Panc1 (cell line): ENCODE measurements around the gene SSH2. TPM values are rescaled to one million over a fixed set of nuclear protein-coding genes. Genes with fewer than 3 reads are reported as not detected.

ENCODE experiments used
- ATAC-seq: fragments of 200-7000 bp; cut with Tn5 transposase; 2 replicates; pipeline ENCODE4 v1.9.1; 2020; ENCODE audit warnings: mild to moderate bottlenecking, moderate library complexity
- BruUV-seq: library from RNA; stranded (reverse); fragments of 400-500 nt; replicated peaks from 2 replicates; lab custom pipeline; 2021; lab: Mats Ljungman, UMichigan
- CTCF ChIA-PET: fragments of 300-600 bp; sonication (Branson Sonifier 250); formaldehyde crosslinking; loops from one replicate; lab custom pipeline; 2022; ENCODE audit warnings: antibody characterized with exemption; lab: Charles Lee
- POLR2A ChIA-PET: fragments of 300-600 bp; sonication (Branson Sonifier 250); formaldehyde crosslinking; loops from one replicate; lab custom pipeline; 2022; ENCODE audit warnings: antibody characterized with exemption; lab: Charles Lee
- DNase-seq: peaks from one replicate; pipeline ENCODE4 v3.0.0-alpha.2; 2010; ENCODE audit warnings: low read depth, low spot score
- H3K27ac ChIP-seq: 2 replicates; pipeline ENCODE4 v1.5.1; 2011; ENCODE audit warnings: mild to moderate bottlenecking, low read length, inconsistent platforms
- H3K27me3 ChIP-seq: fragments of 200-500 bp; sonication (Bioruptor generic); 2 replicates; pipeline ENCODE4 v1.6.0; 2014; ENCODE audit warnings: low read length, inconsistent platforms; ENCODE audit not compliant: control insufficient read depth, insufficient read depth
- H3K36me3 ChIP-seq: fragments of 200-500 bp; sonication (Bioruptor generic); 2 replicates; pipeline ENCODE4 v1.5.1; 2014; ENCODE audit warnings: inconsistent platforms, mild to moderate bottlenecking, low read length, moderate library complexity; ENCODE audit not compliant: control insufficient read depth, insufficient read depth
- H3K4me1 ChIP-seq: 2 replicates; pipeline ENCODE4 v1.5.1; 2011; ENCODE audit warnings: inconsistent platforms, mild to moderate bottlenecking, low read length, moderate library complexity; ENCODE audit not compliant: control insufficient read depth, insufficient read depth
- H3K4me3 ChIP-seq, 2 experiments: 2 replicates each; pipeline ENCODE4 v1.5.1; 2011 to 2012; ENCODE audit warnings: low read depth in 2 of 2, low read length in 2 of 2, mild to moderate bottlenecking in 2 of 2, inconsistent platforms in 1 of 2, moderate library complexity in 1 of 2
- H3K9me3 ChIP-seq: fragments of 200-500 bp; sonication (Bioruptor generic); 2 replicates; pipeline ENCODE4 v1.5.1; 2014; ENCODE audit warnings: low read depth, mild to moderate bottlenecking, inconsistent platforms, low read length, moderate library complexity; ENCODE audit not compliant: control insufficient read depth, insufficient read depth
- CTCF ChIP-seq: fragments of 450-650 bp; IDR thresholded peaks from 2 replicates; pipeline ENCODE4 v1.5.1; 2017; ENCODE audit warnings: mild to moderate bottlenecking
- POLR2AphosphoS5 ChIP-seq: IDR thresholded peaks from 2 replicates; pipeline ENCODE4 v1.6.1; 2012; ENCODE audit warnings: mild to moderate bottlenecking, low read depth, low read length, moderate library complexity
- REST ChIP-seq, 2 experiments: IDR thresholded peaks; 2 replicates each; pipeline ENCODE4 v1.6.1; 2011 to 2012; ENCODE audit warnings: low read depth in 2 of 2, control low read depth in 1 of 2, low read length in 1 of 2, mild to moderate bottlenecking in 1 of 2, moderate library complexity in 1 of 2; ENCODE audit not compliant: insufficient read depth in 1 of 2
- SIN3A ChIP-seq: IDR thresholded peaks from 2 replicates; pipeline ENCODE4 v1.6.1; 2012; ENCODE audit warnings: low read depth, mild to moderate bottlenecking, low read length, moderate library complexity, borderline replicate concordance; ENCODE audit not compliant: insufficient read depth
- TCF7L2 ChIP-seq: IDR thresholded peaks from 2 replicates; pipeline ENCODE4 v1.6.1; 2011; ENCODE audit warnings: mild to moderate bottlenecking, low read depth, low read length, inconsistent platforms
- in situ Hi-C: cut with HindIII; loops from 2 replicates; pipeline ENCODE4 v1.10.0; 2016; ENCODE audit warnings: low sequenced_read_pairs, low pct_unique_long_range_greater_than_20kb
- intact Hi-C: fragments of 100-400 bp; cut with micrococcal nuclease; formaldehyde crosslinking; loops from one replicate; pipeline ENCODE4 v1.10.0; 2022; ENCODE audit not compliant: unreplicated experiment
- total RNA-seq: library from RNA; stranded (reverse); gene quantifications from one replicate; pipeline ENCODE4 v1.2.1, GENCODE V29; 2021; ENCODE audit not compliant: unreplicated experiment

SSH2 gene
- total RNA-seq, 1 experiment from 2014 or later: 30.6 TPM

GRCh38 chr17:29949696-29950095, 19.7 kb upstream of the SSH2 start:
- in situ Hi-C loops: no loop called here
- Histone ChIP-seq H3K36me3 (no peaks in the 10 kb centered on the region), H3K4me3 (no peak overlapping the region), H3K27ac (no peak overlapping the region), H3K4me1 (no peaks in the 10 kb centered on the region), H3K27me3 (no peaks in the 10 kb centered on the region), H3K9me3 (no peaks in the 10 kb centered on the region)
- BruUV-seq: no TSS peak
- intact Hi-C loops: loop anchor here (10.0 kb wide), 1 partner anchor 575 kb away; no protein-coding TSS in a partner anchor
- ChIA-PET CTCF (interaction anchor here (0.8 kb wide), 1 partner anchor 18 kb away, joined by 4 read pairs; no protein-coding TSS in a partner anchor), POLR2A (no interaction called here)
- ATAC-seq (no peak), DNase-seq (no peak)
- TF ChIP-seq SIN3A: no peak
- no peak for TF ChIP-seq CTCF
- no peak for TF ChIP-seq TCF7L2
- no peak for TF ChIP-seq POLR2AphosphoS5
- TF ChIP-seq REST (IDR thresholded peaks at IDR 0.05; ENCODE audit: insufficient read depth in 1 of 2, low read depth in 2 of 2, low read length in 1 of 2): no peak

DNA sequence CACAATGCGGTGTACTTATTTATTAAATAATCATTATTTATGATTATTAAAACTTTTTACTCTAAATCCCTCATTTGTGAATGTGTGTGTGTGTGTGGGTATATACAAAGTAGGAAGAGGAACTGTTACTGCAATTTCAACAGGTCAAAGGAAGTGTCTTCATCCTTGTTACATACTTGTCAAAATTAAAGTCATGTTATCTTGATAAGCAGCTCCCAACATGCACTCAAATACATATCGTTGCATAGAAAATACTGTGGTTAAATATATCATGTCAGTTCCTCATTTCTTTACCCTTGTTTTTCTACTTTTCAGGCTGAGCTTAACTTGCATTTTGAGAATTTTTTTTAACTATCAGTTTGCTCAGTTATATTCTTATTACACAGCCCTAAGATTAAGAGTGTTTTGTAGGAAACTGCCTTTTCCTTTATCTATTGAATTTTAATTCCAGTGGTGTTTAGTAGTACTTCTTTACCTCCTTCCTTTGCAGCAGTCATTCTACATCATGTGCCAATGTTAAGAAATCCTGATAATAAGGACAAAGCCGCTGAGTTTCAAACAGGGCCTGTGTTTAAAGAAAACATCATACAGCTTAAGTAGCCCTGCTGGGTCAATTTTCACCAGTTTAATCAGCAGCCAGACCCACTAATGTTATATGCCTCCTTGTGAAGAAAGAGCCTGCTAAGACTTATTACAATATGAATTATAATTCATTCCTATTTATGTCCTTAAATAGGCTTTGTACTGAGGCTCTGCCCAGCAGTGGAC, 18.6 kb upstream of the SSH2 start:
- Histone ChIP-seq H3K4me1 (no peaks in the 10 kb centered on the region), H3K9me3 (no peaks in the 10 kb centered on the region), H3K4me3 (no peak overlapping the region), H3K27me3 (no peaks in the 10 kb centered on the region), H3K36me3 (no peaks in the 10 kb centered on the region), H3K27ac (no peak overlapping the region)
- ChIA-PET CTCF (no interaction called here), POLR2A (no interaction called here)
- ATAC-seq (no peak), DNase-seq (no peak)
- intact Hi-C loops: no loop called here
- TF ChIP-seq CTCF (no peak), TCF7L2 (no peak), SIN3A (no peak), POLR2AphosphoS5 (no peak), REST (IDR thresholded peaks at IDR 0.05; ENCODE audit: insufficient read depth in 1 of 2, low read depth in 2 of 2, low read length in 1 of 2) (no peak)
- in situ Hi-C loops: no loop called here
- no TSS peak for BruUV-seq
